Skeletal muscle cell (primary cell): ENCODE data around the gene GAB1.
"Not testable (repeated sequence)": the region's sequence is repeated elsewhere in the genome, so short reads cannot be mapped to it uniquely, and the experiment has no call there.

Experiments used
- DNase-seq: peaks from one replicate; pipeline ENCODE4 v3.0.0-alpha.2; 2010; ENCODE audit warnings: low read depth
- H3K4me3 ChIP-seq: 2 replicates; pipeline ENCODE4 v1.5.1; 2011; ENCODE audit warnings: low read depth, mild to moderate bottlenecking, control low read depth, low read length, moderate library complexity

GAB1 gene

DNA sequence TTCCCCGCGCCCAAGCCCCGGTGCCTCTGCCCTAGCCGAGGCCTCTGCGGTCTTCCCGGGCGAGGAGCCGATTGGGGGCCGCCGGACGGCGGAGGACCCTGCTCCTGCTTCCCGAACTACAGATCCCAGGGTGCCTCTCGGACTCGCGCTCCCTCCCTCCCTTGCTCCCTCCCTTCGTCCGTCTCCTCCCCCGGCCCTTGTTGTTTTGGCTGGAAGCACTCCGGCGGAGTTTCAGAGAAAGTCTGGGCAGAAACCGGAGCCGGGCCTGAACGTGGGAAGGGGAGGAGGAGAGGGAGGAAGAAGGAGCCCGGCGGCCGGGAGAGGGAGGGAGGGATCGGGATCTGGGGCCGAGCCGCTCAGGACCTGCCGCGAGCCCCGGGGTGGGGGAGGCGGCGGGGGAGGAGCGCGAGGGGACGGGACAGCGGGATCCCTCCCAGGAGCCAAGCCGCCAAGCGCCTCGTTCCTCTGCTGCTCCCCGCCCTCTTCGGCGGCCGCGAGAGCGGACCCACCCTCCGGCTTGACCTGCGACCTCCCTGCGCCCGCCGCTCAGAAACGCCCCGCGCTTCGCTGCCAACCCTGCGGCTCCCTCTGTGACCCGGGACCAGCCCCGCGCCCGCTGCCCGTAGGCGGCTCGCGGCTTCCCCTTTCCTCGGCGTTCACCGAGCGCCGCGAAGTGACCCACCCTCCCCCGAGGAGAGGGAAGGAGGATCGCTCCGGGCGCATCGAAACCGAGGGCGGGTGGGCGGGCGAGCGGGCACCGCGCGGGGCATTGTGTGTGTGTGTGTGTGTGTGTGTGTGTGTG is 496 bp upstream of the GAB1 start:
- DNase-seq: peak; percentile 74
- H3K4me3 ChIP-seq: peak overlapping the region; percentile 84

DNA sequence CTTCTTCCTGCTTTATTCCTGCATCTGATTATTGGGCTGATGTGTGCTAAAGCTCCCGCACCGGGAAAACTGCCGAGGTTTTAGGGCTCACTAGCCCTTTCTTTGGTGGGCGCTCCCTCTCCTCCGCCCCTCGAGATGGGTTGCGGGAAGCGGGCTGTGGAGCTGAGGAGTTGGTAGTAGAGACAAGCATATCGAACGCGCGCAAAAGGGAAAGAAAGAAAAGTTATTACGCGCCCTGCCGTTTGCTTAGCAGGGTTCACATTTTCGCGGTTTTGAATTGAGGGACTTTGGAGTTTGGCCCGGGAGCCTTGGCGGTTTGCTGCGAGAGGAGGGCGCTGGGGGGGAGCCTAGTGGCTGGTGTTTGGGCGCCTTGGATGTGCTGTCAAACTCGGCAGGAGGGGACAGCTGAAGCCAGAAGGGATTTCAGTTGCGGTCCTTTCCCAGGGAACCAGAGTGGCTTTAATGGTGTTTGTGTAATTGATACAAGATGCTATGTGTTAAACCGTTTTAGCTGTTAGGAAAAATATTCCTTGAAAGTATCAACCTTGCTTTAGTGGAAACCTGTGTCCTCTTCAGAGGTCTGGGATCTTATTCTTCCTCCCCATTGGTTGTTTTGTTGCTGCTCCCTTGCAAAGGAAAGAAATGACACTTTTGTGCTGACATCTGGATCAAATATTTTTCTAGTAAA is 1.1 kb downstream of the GAB1 start:
- no peak for DNase-seq
- H3K4me3 ChIP-seq: peak overlapping the region; percentile 84

DNA sequence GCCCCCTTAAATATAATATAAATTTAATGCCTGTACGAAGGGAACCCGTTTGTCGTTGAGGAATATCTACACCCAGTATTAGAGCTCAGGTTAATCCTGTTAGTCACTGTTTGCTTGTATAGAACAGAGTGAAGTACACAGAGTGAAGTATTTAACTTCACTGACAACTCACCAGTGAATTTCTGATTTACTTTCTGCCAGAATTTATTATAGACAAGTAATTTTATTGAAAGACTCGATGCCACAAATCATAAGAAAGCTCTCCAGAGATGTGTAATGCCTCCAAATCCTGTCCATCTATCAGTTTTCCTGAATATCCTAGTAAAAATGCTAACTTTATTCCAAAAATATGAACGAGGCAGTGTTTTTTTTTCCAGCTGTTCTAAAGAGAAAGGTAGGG is 1.6 kb downstream of the GAB1 start:
- H3K4me3 ChIP-seq: peak overlapping the region; percentile 84
- DNase-seq: no peak

DNA sequence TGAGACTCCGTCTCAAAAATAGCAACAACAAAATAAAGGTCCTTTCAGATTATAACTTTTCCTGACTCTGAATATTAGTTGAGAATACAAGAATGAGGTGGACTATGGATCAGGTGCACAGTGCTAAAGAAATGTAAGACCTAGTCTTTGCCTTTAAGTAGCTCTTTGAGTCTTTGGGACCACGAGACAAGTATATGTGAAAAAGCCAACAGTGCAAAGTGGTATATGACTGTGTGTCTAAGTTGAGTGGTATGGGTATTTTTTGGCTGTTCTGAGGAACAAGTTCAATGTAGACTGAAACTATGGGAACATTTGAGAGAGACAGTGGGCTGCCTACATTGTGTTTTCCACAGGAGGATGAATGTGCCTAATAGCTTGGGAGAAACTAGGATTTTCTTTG is 2.8 kb downstream of the GAB1 start:
- no peak overlapping the region for H3K4me3 ChIP-seq
- DNase-seq: no peak

DNA sequence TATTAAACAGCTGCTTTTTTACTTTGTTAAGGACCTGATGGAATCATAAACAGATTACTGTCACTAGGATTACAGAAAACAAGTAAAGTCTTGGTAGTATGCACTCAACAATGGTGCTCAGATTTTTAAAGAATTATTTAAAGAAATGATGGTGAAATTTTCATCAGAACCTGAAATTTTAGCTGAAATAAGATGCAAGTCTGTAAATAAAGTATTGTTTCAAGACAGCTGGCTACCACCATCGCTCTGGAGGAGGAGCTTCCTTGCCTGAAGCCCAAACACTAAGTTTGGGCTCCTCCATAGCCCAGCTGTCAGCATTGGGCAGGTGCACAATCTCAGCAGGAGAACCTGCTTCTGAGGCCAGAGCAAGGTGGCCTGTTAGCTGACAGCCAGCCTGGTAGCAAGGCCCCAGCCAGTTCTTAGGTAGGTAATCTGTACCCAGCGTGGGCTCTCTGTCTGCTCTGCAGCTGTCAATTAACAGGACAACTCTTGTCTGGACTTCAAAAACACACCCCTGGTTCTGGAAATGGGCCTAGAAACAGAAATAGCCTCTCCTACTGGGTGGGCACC is 4.6 kb downstream of the GAB1 start:
- no peak for DNase-seq
- H3K4me3 ChIP-seq: no peak overlapping the region

DNA sequence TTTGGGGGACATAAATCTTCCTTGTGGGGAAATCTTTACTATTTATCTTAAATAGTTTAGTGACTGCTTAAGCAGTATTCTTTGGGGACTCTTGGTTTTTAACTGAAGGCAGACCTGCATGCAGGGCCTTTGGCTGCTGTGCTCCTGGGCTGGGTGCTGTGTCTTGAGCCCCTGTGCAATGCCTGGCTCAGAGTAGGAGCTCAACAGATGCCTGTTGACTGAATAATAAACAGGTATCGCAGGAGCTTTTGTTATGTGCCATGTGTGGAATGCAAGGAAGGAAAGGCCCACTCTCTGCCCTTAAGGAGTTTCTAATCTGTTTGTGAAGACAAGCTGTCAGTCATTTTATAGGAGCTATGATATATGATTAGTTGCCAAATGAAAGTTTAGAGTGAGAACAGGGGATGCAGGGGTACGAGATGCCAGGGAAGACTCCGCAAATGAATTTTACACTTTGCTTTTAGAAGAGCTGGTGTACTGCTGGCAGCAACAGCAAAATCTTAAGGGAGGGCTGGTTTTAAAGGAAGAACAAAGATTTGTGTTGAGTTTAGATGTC is 6.7 kb downstream of the GAB1 start:
- no peak for DNase-seq
- H3K4me3 ChIP-seq: no peak overlapping the region

DNA sequence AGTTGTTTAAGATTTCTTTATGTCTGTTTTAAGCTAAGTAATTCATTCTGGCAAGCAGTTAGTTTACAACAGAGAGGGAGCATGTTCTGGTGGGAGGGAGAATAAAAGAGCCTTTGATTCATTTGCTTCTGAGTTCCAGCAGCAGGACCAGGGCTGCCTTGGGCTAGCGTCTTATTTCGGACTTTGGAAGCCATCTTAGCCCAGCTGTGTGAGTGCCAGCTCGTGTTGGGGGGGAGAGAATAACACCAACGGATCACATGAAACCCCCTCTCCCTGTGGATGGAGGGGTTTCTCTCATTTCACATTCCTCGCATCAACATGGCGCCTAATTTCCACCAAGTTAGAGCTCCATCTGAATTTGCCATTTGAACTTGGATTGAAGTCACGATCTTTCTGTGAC is 7.4 kb downstream of the GAB1 start:
- H3K4me3 ChIP-seq: no peak overlapping the region
- no peak for DNase-seq

DNA sequence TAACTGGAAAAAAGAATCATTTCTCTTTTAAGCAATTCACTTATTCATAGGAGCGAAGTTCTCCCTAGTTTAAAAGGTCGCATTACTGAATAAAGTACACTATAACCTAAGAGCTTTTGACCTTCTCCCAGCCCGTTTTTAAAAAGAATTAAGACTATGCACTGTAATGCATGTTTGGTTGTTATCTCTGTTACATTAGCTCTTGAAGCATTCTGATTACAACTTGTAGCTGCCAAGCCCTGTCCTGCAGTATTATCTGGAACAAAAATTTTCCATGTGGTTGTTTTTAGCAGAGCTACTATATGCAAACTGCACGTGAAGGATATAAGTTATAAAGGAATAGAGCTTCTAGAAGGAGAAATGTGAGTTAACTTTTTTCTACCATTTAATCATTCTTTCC is 8.1 kb downstream of the GAB1 start:
- H3K4me3 ChIP-seq: no peak overlapping the region
- no peak for DNase-seq

DNA sequence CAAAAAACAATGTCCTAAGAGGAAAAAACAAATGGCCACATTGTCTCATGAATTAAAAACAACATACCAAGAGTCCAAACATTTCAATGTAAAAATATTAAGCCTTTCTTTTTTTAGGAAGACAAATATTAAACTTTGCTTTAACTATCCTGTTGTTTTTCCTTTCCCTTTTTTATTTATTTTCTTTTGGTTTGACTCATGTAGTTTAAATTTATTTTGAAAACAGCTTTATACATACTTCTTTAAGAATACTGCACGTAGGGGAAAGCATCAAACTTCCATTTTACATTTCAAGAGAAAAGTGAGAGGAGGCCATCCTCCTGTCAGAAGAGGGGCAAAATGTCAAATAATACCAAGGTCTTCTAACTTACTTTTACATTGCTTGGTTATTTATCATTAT is 8.7 kb downstream of the GAB1 start:
- no peak for DNase-seq
- H3K4me3 ChIP-seq: no peak overlapping the region

DNA sequence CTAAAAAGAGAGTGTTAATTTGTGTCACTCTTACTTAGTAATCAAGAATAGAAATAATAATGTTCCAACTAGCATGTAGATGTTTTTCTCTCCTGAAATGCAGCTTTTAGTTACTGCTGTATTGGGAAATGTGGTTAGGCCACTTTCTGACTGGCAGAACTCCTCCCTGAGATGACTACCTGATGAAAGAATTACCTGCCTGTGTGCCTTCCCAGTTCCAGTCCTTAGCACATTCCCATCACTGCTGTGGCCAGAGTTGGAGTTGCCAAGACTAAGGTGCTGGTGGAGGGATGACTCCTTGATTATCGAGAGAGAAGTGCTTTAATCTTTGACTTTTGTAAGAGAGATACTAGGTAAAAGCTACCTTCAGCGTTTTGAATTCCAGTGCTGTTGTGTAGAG is 9.5 kb downstream of the GAB1 start:
- H3K4me3 ChIP-seq: no peak overlapping the region
- DNase-seq: no peak

DNA sequence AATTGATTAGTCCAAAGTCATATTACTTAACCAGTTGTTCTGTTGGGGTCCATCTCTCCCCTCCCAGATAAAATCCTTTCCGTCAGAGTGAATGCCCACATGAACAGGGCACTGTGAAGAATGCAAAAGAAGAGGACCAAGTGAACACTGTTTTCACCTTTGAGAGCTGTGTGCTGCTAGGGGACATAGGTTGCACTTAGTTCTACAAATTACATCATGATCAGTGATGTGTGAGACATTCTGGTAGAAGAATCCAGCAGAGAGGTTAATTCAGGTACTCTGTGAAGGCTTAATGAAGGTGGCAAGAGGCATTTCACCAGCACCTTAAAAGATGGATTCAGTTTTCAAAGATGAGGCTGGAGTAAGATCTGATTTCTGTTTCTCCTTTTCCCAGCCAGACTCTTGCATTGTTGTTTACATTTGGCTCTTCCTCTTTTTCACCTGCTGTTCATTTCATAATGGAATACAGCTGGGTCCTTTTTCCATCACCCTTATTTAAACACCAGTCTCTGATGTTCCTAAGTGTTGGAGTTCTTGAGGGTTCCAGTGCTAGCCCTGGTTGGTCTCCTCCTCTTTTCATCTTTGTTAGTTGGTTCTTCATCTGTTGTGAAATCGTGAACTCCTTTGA is 10.9 kb downstream of the GAB1 start:
- no peak for DNase-seq
- H3K4me3 ChIP-seq: no peak overlapping the region

DNA sequence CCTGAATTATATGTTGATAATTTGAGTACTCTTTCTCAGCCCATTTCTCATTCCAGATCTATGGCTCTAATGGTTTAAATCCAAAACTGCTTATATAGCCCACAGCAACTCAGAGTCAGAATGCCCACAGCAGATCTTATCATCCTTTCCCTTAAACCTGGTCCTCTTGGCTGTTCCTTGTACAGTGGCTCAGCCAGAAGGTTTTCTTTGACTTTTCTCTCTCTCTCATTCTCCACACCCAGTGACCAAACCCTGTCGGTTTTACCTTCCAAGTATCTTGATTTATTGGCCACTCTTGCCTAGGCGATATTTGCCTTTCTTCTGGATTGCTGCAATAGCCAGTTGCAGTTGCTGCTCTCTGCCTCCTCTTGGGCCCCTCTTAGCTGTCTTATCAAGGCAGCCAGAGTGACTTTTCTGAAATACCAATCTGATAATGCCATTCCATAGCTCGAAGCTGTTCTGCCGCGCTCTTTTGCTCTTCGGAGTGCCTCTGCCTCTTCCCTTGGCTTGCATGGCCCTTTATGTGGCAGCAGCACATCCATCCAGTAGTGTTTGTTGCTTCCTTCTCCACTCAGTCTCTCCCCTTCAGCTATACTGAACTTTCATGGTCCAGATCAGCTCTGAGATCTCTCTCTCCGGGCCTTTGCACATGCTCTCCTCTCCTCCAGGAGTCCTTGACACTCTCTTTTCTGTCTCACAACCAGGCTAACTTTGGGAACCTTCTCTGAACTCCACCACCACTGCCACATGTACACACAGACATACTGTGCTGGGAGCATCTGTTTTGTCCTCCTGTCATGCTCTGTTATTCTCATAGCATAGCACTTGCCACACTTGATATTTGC is 11.8 kb downstream of the GAB1 start:
- H3K4me3 ChIP-seq: no peak overlapping the region
- DNase-seq: no peak

DNA sequence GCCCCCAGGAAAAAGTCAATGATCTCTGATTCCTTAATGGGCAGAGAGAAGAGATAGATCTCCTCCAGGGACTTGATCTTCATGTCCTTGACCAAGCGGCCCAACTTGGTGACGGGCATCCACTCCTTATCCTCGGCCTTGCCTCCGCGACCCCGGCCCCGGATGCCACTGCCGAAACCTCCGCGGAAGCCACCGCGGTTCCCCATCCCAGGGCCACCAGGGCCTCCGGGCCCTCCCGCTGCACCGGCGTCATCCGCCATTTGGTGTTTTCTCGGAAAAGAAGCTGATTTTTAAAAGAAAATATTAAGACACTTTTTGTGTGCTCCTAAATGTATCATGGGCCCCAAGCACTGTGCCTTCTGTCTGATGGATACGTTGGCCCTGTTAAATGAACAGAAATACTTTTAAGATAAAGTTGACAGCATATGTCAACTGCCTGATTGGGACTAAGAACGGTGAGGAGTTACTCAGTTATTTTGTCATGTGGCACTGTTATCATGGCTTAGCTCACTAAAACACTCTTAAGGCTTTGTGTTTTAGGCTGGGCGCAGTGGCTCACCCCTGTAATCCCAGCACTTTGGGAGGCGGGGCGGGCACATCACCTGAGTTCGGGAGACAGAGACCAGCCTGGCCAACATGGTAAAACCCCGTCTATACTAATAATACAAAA is 13.3 kb downstream of the GAB1 start:
- H3K4me3 ChIP-seq, DNase-seq: not testable (repeated sequence)

DNA sequence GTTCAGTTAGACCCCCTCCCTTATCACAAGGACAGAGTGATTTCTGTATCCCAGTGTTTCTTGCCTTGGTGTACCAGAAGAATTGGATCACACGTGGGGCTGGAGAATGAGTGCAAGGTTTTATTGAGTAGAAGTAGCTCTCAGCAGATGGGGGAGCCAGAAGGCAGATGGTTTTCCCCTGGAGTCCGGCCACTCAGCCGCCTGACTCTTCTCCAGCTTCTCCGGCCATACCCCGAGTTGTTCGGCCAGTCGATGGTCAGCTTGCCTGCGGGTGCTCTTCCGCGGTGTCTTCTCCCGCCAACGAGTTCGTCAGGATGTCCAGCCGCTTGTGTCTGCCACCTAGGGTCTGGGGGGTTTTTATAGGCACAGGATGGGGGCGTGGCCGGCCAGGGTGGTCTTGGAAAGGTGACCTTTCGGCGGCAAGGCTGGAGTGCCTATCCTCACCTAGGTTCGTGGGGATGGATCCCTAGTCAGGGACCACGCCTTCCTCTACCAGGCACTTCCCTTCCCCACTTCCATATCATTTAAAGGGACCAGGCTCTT is 14.5 kb downstream of the GAB1 start:
- no peak for DNase-seq
- no peak overlapping the region for H3K4me3 ChIP-seq

DNA sequence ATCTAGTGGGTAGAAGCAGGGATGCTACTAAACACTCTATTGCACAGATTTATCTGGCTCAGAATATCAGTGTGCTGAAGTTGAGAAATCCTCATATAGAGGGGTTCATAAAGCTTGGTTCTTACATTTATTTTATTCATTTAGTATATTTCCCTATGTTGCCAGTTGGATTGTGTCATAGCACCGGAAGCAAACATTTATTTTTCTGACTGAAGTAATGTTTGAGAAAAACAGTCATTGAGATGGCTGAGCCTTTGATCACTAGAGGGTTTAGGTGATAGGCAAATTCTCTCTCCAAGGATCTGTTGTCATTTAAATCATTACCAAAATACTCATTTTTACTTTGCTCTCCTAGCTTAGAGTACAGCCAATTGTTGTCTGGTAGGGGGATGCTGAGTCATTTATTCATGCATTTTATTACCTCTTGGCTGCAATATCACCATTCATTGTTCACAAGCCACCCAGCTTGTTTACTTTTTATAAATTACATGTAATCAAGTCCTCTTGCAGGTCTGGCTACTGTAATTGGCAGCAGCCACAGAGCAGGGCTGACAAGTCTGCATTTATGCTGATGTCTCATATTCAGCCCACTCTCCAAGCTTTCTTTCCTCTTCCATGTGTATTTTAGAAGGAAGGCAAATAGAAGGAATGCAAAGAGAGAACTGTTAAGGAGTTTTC is 15.2 kb downstream of the GAB1 start:
- no peak overlapping the region for H3K4me3 ChIP-seq
- DNase-seq: no peak

DNA sequence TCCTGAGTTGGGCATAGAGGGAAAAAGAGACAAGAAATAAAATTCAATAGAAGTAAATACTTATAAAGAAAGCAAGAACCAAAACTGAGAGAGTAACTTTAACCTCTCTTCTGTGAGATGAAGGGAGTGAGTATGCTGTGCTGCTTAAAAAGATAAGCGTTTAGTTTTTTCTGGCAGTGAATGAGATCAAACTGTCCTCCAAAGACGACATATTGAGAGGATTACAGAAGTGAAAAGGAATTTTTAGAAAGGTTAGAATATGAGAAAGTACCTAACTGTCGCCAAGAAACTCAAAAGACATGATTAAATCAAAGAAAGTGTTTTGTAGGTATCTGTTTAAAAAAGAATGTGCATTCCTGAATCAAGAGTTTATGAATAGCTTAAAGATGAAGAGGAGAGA is 16.0 kb downstream of the GAB1 start:
- H3K4me3 ChIP-seq: no peak overlapping the region
- no peak for DNase-seq

DNA sequence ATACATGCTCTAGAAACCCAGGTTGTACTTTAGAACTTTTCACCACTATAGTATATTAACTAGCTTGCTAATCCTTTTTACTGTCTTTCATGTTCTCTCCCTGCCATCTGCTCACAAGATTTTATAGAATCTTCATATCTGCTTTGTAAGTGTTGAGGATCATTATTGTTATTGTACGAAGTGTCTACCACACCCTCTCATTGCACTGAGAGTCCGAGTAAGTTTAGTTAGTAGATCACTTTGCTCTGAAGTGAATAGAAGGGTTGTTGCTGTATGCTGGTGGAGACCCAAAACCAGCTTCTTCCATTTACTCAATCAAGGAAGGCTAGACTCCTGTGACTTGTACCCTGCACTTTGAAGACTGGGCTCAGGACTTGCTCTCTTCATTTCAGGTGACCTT is 17.1 kb downstream of the GAB1 start:
- no peak overlapping the region for H3K4me3 ChIP-seq

DNA sequence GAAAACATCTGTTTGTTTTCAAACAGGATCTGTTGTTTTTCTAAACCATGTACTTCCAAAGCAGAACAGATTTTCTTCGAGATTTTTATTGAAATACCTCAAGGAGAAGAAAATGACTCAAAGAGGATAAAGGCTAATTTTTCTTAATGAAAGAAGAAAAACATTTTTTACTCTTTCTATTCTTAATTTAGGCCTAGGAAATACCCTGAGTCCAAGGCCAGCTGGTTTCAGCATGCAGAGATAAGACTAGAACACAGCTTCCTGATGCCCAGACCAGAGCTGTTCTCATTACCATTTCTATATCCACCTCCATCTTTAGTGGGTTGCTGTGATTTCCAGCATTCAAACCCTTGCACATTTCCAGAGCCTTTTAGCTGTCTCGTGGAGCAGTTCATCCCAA is 18.3 kb downstream of the GAB1 start:
- H3K4me3 ChIP-seq: no peak overlapping the region
- DNase-seq: no peak

More for the DNA sequence above, 17.1 kb downstream of the GAB1 start:
- DNase-seq: no peak
